H1 (cell line): ENCODE results near the gene TSPAN8.

Experiments
- CEBPB ChIP-seq: IDR thresholded peaks from 2 replicates; pipeline ENCODE4 v1.6.1; 2012; ENCODE audit warnings: low read depth, low read length
- EP300 ChIP-seq, 2 experiments: IDR thresholded peaks; 1 replicate in 1 of 2; 2 replicates in 1 of 2; pipeline ENCODE4 v1.6.1; 2011 to 2012; ENCODE audit warnings: low read depth in 2 of 2, low read length in 2 of 2, mild to moderate bottlenecking in 2 of 2, borderline replicate concordance in 1 of 2, inconsistent platforms in 1 of 2, moderate library complexity in 1 of 2
- EZH2 ChIP-seq: fragments of 200-600 bp; sonication (generic); IDR thresholded peaks from 2 replicates; pipeline ENCODE4 v1.7.1; 2012; ENCODE audit warnings: low read depth, mild to moderate bottlenecking, moderate library complexity, low read length, inconsistent platforms; ENCODE audit not compliant: severe bottlenecking
- FOSL1 ChIP-seq: IDR thresholded peaks from 2 replicates; pipeline ENCODE4 v1.6.1; 2011; ENCODE audit warnings: mild to moderate bottlenecking, low read depth, low read length, moderate library complexity; ENCODE audit not compliant: insufficient read depth
- HDAC2 ChIP-seq, 2 experiments: fragments of 300-600 bp in 1 of 2; sonication (generic) in 1 of 2; IDR thresholded peaks; 2 replicates each; pipeline ENCODE4 v1.6.1; 2011 to 2012; ENCODE audit warnings: low read depth in 2 of 2, low read length in 2 of 2, mild to moderate bottlenecking in 2 of 2, moderate library complexity in 2 of 2, borderline replicate concordance in 1 of 2, inconsistent platforms in 1 of 2
- POLR2A ChIP-seq, 2 experiments: IDR thresholded peaks; 1 replicate in 1 of 2; 2 replicates in 1 of 2; pipeline ENCODE4 v1.6.1; 2011; ENCODE audit warnings: low read depth in 2 of 2, low read length in 2 of 2, mild to moderate bottlenecking in 2 of 2; ENCODE audit errors: control extremely low read depth in 1 of 2
- SRF ChIP-seq: IDR thresholded peaks from 2 replicates; pipeline ENCODE4 v1.6.1; 2011; ENCODE audit warnings: mild to moderate bottlenecking, low read depth, low read length, moderate library complexity
- TAF1 ChIP-seq: IDR thresholded peaks from 2 replicates; pipeline ENCODE4 v1.6.1; 2011; ENCODE audit warnings: mild to moderate bottlenecking, low read depth, low read length
- ZNF274 ChIP-seq: IDR thresholded peaks from 2 replicates; pipeline ENCODE4 v1.7.0; 2012; ENCODE audit warnings: low read length, borderline replicate concordance; ENCODE audit errors: extremely low read depth
- TF ChIP-seq, protein P1 (sequence below), 3 experiments: IDR thresholded peaks; 1 replicate in 2 of 3; 2 replicates in 1 of 3; pipeline versions ENCODE4 v1.5.1 to v1.6.1; 2011; ENCODE audit warnings: low read length in 3 of 3, mild to moderate bottlenecking in 3 of 3, inconsistent platforms in 2 of 3, low read depth in 1 of 3, moderate library complexity in 1 of 3; ENCODE audit not compliant: insufficient read depth in 1 of 3; ENCODE audit errors: control extremely low read depth in 1 of 3
- TF ChIP-seq, protein P2 (sequence below): IDR thresholded peaks from 2 replicates; pipeline ENCODE4 v1.6.1; 2012; ENCODE audit warnings: low read length, inconsistent platforms
- TF ChIP-seq, protein P3 (sequence below): IDR thresholded peaks from 2 replicates; pipeline ENCODE4 v1.6.1; 2011; ENCODE audit warnings: low read length, improper control_type of control experiment

DNA sequence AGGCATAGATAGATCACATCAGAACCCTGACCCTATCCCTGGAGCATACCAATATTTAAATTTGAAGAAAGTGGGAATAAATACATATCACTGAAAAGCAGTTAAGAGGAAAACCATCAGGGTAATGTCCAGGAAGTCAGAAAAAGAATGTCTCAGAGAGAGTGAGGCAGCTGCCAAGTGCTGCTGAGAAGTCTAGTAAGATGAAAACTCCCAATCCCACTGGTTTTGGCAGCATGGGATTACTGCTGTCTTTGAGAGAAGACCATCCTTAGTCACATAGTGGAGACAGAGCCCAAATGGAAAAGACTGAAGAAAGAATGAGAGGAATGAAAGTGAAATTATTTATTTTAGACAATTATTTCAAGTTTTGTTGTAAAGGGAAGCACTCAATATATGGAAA, 11.5 kb upstream of the TSPAN8 start:
- TF ChIP-seq EP300 (IDR thresholded peaks at IDR 0.05; ENCODE audit: borderline replicate concordance in 1 of 2, low read depth in 2 of 2, low read length in 2 of 2) = no peak
- TF ChIP-seq TAF1 = no peak
- no peak for TF ChIP-seq SRF
- no peak for TF ChIP-seq ZNF274
- no peak for TF ChIP-seq CEBPB
- TF ChIP-seq, protein P1, sequence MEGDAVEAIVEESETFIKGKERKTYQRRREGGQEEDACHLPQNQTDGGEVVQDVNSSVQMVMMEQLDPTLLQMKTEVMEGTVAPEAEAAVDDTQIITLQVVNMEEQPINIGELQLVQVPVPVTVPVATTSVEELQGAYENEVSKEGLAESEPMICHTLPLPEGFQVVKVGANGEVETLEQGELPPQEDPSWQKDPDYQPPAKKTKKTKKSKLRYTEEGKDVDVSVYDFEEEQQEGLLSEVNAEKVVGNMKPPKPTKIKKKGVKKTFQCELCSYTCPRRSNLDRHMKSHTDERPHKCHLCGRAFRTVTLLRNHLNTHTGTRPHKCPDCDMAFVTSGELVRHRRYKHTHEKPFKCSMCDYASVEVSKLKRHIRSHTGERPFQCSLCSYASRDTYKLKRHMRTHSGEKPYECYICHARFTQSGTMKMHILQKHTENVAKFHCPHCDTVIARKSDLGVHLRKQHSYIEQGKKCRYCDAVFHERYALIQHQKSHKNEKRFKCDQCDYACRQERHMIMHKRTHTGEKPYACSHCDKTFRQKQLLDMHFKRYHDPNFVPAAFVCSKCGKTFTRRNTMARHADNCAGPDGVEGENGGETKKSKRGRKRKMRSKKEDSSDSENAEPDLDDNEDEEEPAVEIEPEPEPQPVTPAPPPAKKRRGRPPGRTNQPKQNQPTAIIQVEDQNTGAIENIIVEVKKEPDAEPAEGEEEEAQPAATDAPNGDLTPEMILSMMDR (IDR thresholded peaks at IDR 0.05; ENCODE audit: control extremely low read depth in 1 of 3, insufficient read depth in 1 of 3, low read depth in 1 of 3, low read length in 3 of 3) = no peak
- TF ChIP-seq POLR2A (IDR thresholded peaks at IDR 0.05; ENCODE audit: control extremely low read depth in 1 of 2, low read depth in 2 of 2, low read length in 2 of 2) = no peak
- TF ChIP-seq HDAC2 (IDR thresholded peaks at IDR 0.05; ENCODE audit: borderline replicate concordance in 1 of 2, low read depth in 2 of 2, low read length in 2 of 2) = no peak
- TF ChIP-seq, protein P2, sequence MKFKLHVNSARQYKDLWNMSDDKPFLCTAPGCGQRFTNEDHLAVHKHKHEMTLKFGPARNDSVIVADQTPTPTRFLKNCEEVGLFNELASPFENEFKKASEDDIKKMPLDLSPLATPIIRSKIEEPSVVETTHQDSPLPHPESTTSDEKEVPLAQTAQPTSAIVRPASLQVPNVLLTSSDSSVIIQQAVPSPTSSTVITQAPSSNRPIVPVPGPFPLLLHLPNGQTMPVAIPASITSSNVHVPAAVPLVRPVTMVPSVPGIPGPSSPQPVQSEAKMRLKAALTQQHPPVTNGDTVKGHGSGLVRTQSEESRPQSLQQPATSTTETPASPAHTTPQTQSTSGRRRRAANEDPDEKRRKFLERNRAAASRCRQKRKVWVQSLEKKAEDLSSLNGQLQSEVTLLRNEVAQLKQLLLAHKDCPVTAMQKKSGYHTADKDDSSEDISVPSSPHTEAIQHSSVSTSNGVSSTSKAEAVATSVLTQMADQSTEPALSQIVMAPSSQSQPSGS = no peak
- TF ChIP-seq FOSL1 = no peak
- TF ChIP-seq EZH2 = no peak
- TF ChIP-seq, protein P3, sequence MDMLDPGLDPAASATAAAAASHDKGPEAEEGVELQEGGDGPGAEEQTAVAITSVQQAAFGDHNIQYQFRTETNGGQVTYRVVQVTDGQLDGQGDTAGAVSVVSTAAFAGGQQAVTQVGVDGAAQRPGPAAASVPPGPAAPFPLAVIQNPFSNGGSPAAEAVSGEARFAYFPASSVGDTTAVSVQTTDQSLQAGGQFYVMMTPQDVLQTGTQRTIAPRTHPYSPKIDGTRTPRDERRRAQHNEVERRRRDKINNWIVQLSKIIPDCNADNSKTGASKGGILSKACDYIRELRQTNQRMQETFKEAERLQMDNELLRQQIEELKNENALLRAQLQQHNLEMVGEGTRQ = no peak
